GM19452 (cell line): ENCODE results near the gene SIPA1L3.

Experiments
- ATAC-seq: cut with Tn5 transposase; IDR thresholded peaks from one replicate; pipeline ENCODE4 v1.9.1; 2021; ENCODE audit not compliant: unreplicated experiment

The SIPA1L3 gene

DNA sequence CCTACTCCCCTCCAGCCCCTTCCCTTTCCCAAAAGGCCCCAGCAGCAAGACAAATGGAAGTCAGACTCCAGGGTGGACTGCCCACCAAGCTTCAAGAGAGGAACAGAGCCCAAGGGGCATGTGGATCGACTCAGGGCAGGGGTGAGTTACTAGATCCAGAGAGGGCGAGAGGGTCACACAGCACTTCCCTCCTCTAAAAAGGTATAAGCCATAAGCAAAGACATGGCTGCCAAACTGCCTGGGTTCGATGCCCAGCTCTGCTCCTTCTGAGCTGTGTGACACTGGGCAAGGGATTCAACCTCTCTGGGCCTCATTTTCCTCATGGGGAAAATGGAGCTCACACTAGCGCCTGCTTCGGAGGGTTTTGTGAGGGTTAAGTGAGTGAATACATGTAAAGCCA lies 345.4 kb downstream of the SIPA1L3 start:
- no peak for ATAC-seq

DNA sequence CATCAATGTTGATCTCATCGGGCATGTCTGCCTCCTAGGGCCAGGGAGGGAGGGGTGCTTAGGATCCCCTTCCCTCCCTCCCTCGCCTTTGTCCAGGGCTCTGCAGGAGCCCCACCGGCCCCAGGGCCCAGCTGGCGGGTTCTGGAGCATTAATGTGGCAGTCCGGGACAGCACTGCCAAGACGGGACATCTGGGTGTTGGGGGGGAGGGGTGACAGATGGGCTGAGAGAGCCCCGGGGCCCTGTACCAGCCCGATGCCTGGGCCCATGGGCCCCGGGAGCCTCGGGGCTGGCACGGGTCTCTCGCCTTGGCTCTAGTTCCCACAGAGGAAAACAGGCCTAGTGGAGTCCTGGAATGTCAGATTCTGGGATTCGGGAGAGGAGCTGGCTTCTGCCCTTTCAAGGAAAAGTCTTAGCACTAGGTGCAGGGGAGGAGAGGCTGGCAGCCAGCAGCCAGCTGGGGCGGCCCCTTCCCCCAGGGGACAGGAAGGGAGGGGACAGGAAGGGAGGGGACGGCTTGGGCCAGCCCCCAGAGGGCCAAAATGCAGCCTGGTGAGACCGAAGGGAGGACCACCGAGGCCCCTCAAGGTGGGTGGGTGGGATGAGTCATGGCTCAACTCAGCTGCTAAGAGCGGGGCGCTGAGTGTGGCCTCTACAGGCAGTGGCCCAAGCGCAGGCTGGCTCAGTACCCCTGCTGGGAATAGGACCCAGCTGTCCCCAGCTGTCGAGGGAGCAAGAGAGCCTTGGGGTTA lies 346.1 kb downstream of the SIPA1L3 start:
- no peak for ATAC-seq

DNA sequence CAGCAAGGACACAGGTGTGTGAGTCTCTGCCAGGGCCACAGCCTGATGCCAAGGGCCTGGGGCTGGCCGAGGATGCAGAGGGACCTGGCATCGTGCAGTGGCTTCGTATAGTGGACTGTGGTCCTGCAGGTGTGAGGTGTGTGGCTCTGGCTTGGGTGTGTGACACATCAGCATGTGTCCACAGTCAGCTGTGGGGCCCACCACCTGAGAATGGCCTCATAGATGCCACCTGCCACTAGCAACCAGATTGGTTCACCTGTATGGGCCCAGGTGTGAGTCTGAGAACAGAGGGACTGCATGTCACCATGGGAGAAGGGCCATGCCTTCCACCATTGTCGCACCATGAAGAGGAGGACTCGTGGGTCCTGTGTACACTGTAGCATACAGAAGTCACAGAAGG lies 346.8 kb downstream of the SIPA1L3 start:
- ATAC-seq = no peak

DNA sequence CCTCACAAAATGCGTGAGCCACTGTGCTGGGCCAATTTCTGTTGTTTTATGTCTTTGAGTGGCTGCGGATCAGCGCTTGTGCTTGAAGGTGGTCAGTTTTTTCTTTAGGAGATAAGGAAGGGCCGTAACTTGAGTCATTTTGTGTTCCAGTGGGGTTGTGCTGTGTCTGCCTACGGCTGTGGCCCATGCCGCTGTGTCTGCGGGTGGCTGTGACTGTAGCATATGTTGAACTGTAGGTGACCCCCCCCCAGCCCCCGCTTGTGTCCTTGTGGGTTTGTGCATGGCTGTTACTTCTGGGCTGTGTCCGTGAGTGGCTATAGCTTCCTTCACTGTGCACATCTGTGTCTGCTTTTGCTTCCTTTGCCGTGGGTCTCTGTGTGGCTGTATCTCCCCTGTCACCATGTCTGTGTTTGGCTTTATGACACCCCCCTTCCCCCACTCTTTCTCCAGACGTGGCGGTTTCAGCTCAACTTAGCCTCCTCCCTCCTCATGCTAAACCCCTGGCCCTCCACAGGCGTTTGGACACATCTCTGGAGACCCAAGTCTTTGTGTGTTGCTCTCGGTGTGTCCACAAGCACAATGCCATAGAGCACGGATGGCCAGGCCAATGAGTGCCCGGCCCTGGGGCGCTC lies 348.5 kb downstream of the SIPA1L3 start:
- no peak for ATAC-seq
